Lung microvascular endothelial cell (primary cell): ENCODE measurements around the gene LIPJ. TPM values are rescaled to one million over a fixed set of nuclear protein-coding genes. Genes with fewer than 3 reads are reported as not detected.
A peak's percentile ranks its signal among the peaks of the same experiment; 100 is the strongest.

Source experiments
- DNase-seq, 2 donors: peaks; one replicate each; pipeline versions ENCODE4 v3.0.0 to v3.0.0-alpha.2; 2010; ENCODE audit warnings: low read depth in 2 of 2
- total RNA-seq: library from RNA; depleted of rRNA; stranded (reverse); fragments of >200 nt; gene quantifications from 2 replicates; pipeline ENCODE4 v1.2.1, GENCODE V29; 2014

LIPJ gene
- total RNA-seq = not detected in 2 replicates

GRCh38 chr10:88586462-88586861, at the start of gene LIPJ:
LIPJ (plus strand) TSS chr10:88586762; CDS start chr10:88590688, 3,926 bp downstream.
- no peak for DNase-seq

- no peak for DNase-seq
Measured at GRCh38 chr10:88537322-88537721, 49.2 kb upstream of the LIPJ start.

GRCh38 chr10:88538048-88538447, 48.5 kb upstream of the LIPJ start:
- no peak for DNase-seq

GRCh38 chr10:88540351-88540750, 46.2 kb upstream of the LIPJ start:
- DNase-seq = no peak

- DNase-seq = peak in 1 of 2 donors; percentile 26
Measured at GRCh38 chr10:88541116-88541626, 45.4 kb upstream of the LIPJ start.

- DNase-seq = no peak
Measured at GRCh38 chr10:88542522-88542921, 44.0 kb upstream of the LIPJ start.

GRCh38 chr10:88544140-88544870, 42.3 kb upstream of the LIPJ start:
- DNase-seq = no peak

GRCh38 chr10:88545359-88545758, 41.2 kb upstream of the LIPJ start:
- no peak for DNase-seq

GRCh38 chr10:88546497-88546896, 40.1 kb upstream of the LIPJ start:
- no peak for DNase-seq

GRCh38 chr10:88551246-88551645, 35.3 kb upstream of the LIPJ start:
- no peak for DNase-seq

GRCh38 chr10:88553116-88553752, 33.3 kb upstream of the LIPJ start:
- peak; percentile 61 to 71 for DNase-seq

- no peak for DNase-seq
Measured at GRCh38 chr10:88555190-88555908, 31.2 kb upstream of the LIPJ start.

- DNase-seq = no peak
Measured at GRCh38 chr10:88557256-88557655, 29.3 kb upstream of the LIPJ start.

GRCh38 chr10:88557658-88558057, 28.9 kb upstream of the LIPJ start:
- DNase-seq = no peak

GRCh38 chr10:88562152-88562551, 24.4 kb upstream of the LIPJ start:
- no peak for DNase-seq

GRCh38 chr10:88565072-88565471, 21.5 kb upstream of the LIPJ start:
- DNase-seq = peak; percentile 9 to 45

- peak in 1 of 2 donors; percentile 0 for DNase-seq
Measured at GRCh38 chr10:88582411-88582805, 4.2 kb upstream of the LIPJ start.

GRCh38 chr10:88582806-88583583, 3.6 kb upstream of the LIPJ start, which contains the start of gene RNLS:
RNLS (minus strand) TSS chr10:88583318.
- peak; percentile 33 to 48 for DNase-seq

- no peak for DNase-seq
Measured at GRCh38 chr10:88583584-88583957, 3.0 kb upstream of the LIPJ start.

- DNase-seq = no peak
Measured at GRCh38 chr10:88592381-88592780, 5.8 kb downstream of the LIPJ start.

- no peak for DNase-seq
Measured at GRCh38 chr10:88592906-88593305, 6.3 kb downstream of the LIPJ start.
